Endothelial cell (in vitro differentiated cells): Measurements from ENCODE around the gene PHEX. TPM values are rescaled to one million over a fixed set of nuclear protein-coding genes. Genes with fewer than 3 reads are reported as not detected.

Source experiments
- DNase-seq: peaks from one replicate; pipeline ENCODE4 v3.0.0; 2021; ENCODE audit warnings: low spot score
- H3K27ac Mint-ChIP-seq: one replicate; pipeline ENCODE4 v1.8.0; 2021; ENCODE audit warnings: mixed read lengths, inconsistent platforms; ENCODE audit not compliant: unreplicated experiment
- H3K27me3 Mint-ChIP-seq: one replicate; pipeline ENCODE4 v1.8.0; 2021; ENCODE audit warnings: mild to moderate bottlenecking, moderate library complexity, mixed read lengths, inconsistent platforms; ENCODE audit not compliant: unreplicated experiment
- H3K36me3 Mint-ChIP-seq: one replicate; pipeline ENCODE4 v1.8.0; 2021; ENCODE audit warnings: mild to moderate bottlenecking, low read depth, mixed read lengths, inconsistent platforms; ENCODE audit not compliant: unreplicated experiment
- H3K4me1 Mint-ChIP-seq: one replicate; pipeline ENCODE4 v1.8.0; 2021; ENCODE audit warnings: mild to moderate bottlenecking, mixed read lengths, inconsistent platforms; ENCODE audit not compliant: unreplicated experiment
- H3K4me3 Mint-ChIP-seq: one replicate; pipeline ENCODE4 v1.8.0; 2021; ENCODE audit warnings: mild to moderate bottlenecking, mixed read lengths, inconsistent platforms; ENCODE audit not compliant: unreplicated experiment
- H3K9me3 Mint-ChIP-seq: one replicate; pipeline ENCODE4 v1.8.0; 2021; ENCODE audit warnings: mixed read lengths, inconsistent platforms; ENCODE audit not compliant: unreplicated experiment
- total RNA-seq: library from RNA; stranded (reverse); fragmentation: NEBNext Ultra II Directional; extraction: Animal tissue kit (Norgen Biotek cat#: 25700); gene quantifications from one replicate; pipeline ENCODE4 v1.2.1, GENCODE V29; 2021; ENCODE audit not compliant: unreplicated experiment
- TF ChIP-seq, protein P1 (sequence below): fragments of 200-600 bp; sonication (generic); IDR thresholded peaks from one replicate; pipeline ENCODE4 v1.5.0; 2021; ENCODE audit warnings: antibody characterized with exemption; ENCODE audit not compliant: unreplicated experiment

Gene PHEX
- total RNA-seq, 1 donor from 2014 or later = 0.46 TPM

DNA sequence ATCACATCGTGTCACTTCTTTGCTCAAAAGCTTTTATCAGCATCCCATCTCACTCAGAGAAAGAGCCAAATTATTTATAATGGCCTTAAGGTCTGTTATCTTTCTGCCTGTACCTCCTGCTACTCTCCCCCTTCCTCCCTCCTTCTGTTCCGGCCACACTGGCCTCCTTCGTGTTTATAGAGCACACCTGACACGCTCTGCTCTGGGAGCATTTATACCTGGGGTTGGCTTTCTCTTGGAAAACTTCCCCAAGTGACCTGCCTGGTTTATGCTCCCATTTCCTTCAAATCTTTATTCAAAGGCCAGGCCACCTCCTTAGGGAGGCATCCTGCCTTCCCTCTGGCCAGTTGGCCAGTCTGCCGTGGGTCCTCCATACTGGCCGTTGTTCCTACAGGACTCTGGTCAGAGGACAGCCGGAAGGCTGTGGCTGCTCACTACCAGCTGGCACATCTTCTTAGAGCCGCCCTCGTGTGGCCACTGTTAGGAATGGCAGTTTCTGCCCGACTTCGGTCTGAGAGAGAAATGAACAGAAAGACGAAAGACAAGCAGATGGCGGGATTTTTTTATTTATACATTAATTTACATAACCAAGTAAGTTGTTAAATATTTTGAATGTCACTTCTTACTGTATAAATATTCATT is 160.4 kb downstream of the PHEX start:
- Mint-ChIP-seq H3K27ac (no peak overlapping the region), H3K36me3 (no peaks in the 10 kb centered on the region), H3K27me3 (no peaks in the 10 kb centered on the region), H3K4me3 (no peak overlapping the region), H3K9me3 (no peaks in the 10 kb centered on the region), H3K4me1 (no peaks in the 10 kb centered on the region)
- DNase-seq = peak; percentile 48
- TF ChIP-seq, protein P1, sequence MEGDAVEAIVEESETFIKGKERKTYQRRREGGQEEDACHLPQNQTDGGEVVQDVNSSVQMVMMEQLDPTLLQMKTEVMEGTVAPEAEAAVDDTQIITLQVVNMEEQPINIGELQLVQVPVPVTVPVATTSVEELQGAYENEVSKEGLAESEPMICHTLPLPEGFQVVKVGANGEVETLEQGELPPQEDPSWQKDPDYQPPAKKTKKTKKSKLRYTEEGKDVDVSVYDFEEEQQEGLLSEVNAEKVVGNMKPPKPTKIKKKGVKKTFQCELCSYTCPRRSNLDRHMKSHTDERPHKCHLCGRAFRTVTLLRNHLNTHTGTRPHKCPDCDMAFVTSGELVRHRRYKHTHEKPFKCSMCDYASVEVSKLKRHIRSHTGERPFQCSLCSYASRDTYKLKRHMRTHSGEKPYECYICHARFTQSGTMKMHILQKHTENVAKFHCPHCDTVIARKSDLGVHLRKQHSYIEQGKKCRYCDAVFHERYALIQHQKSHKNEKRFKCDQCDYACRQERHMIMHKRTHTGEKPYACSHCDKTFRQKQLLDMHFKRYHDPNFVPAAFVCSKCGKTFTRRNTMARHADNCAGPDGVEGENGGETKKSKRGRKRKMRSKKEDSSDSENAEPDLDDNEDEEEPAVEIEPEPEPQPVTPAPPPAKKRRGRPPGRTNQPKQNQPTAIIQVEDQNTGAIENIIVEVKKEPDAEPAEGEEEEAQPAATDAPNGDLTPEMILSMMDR = peak; percentile 73

DNA sequence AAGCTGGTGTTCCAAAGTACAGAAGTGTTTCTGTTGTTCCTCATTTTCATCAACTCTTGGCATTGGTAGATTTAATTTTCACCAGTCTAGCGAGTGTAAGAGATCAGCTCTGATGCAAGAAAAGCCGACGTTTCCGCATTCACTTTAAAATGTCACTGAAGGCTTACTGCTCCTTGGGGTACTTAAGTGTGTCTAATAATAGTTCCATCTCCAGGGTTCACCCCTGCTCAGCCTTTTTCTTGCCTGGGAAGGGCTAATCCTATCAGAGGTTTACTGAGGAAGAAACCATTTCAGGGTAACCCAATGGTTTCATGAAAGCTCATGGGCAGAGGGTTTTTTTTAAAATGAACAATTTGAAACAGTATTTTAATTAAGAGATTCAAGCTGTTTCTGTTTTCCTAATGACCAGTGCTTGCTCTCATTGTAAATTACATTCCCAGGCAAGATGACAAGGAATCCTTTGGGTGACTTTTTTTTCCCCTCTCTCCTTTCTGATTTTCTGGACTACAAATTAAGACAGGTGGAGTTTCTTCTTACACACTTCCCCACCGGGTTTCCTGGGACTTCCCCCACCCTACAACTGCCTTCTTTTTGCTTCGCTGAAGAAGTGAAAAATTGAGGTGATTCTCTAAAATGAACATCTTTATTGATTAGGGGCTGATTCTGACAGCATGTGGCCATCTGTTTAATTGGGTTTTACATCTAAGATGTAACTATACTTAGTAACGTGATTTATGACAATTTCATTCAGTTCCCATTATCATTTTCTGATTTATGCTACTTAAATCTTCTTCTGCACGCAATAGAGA is 161.9 kb downstream of the PHEX start:
- Mint-ChIP-seq H3K4me3 (no peak overlapping the region), H3K27me3 (no peaks in the 10 kb centered on the region), H3K27ac (no peak overlapping the region)

DNA sequence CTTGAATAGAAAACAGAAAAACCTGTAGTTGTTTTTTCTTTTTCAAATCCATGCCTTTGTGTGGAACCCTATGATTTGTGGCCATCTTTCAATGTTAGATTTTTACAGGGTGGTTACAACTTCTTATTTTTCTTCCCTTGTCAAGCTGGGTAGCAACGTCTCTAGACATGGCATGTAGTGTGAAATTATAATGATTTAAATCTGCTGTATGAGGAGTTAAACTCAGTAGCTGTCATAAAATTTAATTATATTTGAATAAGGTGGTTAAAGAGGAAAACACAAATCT is 162.5 kb downstream of the PHEX start:
- H3K27ac Mint-ChIP-seq = no peak overlapping the region
- H3K36me3 Mint-ChIP-seq = no peaks in the 10 kb centered on the region
- no peaks in the 10 kb centered on the region for H3K27me3 Mint-ChIP-seq
- no peaks in the 10 kb centered on the region for H3K4me1 Mint-ChIP-seq
- TF ChIP-seq, protein P1 = no peak
- no peaks in the 10 kb centered on the region for H3K9me3 Mint-ChIP-seq
- no peak overlapping the region for H3K4me3 Mint-ChIP-seq
- no peak for DNase-seq

More for the DNA sequence above, 161.9 kb downstream of the PHEX start:
- Mint-ChIP-seq H3K9me3 (no peaks in the 10 kb centered on the region), H3K4me1 (no peaks in the 10 kb centered on the region), H3K36me3 (no peaks in the 10 kb centered on the region)
- TF ChIP-seq, protein P1 = no peak
- DNase-seq = no peak

DNA sequence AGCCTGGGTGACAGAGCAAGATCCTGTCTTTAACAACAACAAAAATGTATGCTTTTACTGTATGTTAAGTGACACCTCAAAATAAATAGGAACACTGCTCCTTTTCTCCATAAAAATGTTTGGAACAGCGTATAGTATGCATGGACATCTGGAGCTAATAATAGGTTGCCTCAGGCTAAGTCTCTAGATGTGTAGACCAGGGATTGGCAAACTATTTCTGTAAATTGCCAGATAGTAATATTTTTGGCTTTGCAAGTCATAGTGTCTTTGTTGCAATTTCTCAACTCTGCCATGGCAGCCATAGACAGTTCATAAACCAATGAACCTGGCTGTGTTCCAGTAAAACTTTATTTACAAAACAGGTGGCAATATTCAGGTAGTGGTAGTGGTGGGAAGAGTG is 164.0 kb downstream of the PHEX start:
- H3K4me1 Mint-ChIP-seq = no peaks in the 10 kb centered on the region

More for the DNA sequence above, 164.0 kb downstream of the PHEX start:
- Mint-ChIP-seq H3K27ac (no peak overlapping the region), H3K9me3 (no peaks in the 10 kb centered on the region), H3K36me3 (no peaks in the 10 kb centered on the region), H3K4me3 (no peak overlapping the region), H3K27me3 (no peaks in the 10 kb centered on the region)
- no peak for DNase-seq
- TF ChIP-seq, protein P1 = no peak
